Upper lobe of left lung (tissue), 4 donors: ENCODE results near the gene RNF8.

ENCODE experiments used
- CTCF ChIP-seq, 6 experiments: fragments of 450-650 bp in 4 of 6; fragments of 200-600 bp in 2 of 6; sonication (generic) in 2 of 6; IDR thresholded peaks; one replicate each; pipeline ENCODE4 v1.5.1; 2016 to 2019; ENCODE audit warnings: antibody characterized with exemption in 6 of 6
- EP300 ChIP-seq, 4 donors: sonication (generic); formaldehyde crosslinking; IDR thresholded peaks; one replicate each; pipeline ENCODE4 v1.5.1; 2017; ENCODE audit warnings: antibody characterized with exemption in 4 of 4, control low read depth in 2 of 4
- POLR2AphosphoS5 ChIP-seq, 2 donors: sonication (generic); formaldehyde crosslinking; IDR thresholded peaks; one replicate each; pipeline ENCODE4 v1.5.1; 2017; ENCODE audit warnings: antibody characterized with exemption in 2 of 2

GRCh38 chr6:37391120-37391519 is 37.3 kb downstream of the RNF8 start:
- no peak for TF ChIP-seq CTCF (IDR thresholded peaks at IDR 0.05)
- no peak for TF ChIP-seq EP300 (IDR thresholded peaks at IDR 0.05)
- no peak for TF ChIP-seq POLR2AphosphoS5 (IDR thresholded peaks at IDR 0.05)
